ENCODE measurements around the gene PIGN.

The PIGN gene, protein sequence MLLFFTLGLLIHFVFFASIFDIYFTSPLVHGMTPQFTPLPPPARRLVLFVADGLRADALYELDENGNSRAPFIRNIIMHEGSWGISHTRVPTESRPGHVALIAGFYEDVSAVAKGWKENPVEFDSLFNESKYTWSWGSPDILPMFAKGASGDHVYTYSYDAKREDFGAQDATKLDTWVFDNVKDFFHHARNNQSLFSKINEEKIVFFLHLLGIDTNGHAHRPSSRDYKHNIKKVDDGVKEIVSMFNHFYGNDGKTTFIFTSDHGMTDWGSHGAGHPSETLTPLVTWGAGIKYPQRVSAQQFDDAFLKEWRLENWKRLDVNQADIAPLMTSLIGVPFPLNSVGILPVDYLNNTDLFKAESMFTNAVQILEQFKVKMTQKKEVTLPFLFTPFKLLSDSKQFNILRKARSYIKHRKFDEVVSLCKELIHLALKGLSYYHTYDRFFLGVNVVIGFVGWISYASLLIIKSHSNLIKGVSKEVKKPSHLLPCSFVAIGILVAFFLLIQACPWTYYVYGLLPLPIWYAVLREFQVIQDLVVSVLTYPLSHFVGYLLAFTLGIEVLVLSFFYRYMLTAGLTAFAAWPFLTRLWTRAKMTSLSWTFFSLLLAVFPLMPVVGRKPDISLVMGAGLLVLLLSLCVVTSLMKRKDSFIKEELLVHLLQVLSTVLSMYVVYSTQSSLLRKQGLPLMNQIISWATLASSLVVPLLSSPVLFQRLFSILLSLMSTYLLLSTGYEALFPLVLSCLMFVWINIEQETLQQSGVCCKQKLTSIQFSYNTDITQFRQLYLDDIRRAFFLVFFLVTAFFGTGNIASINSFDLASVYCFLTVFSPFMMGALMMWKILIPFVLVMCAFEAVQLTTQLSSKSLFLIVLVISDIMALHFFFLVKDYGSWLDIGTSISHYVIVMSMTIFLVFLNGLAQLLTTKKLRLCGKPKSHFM

DNA sequence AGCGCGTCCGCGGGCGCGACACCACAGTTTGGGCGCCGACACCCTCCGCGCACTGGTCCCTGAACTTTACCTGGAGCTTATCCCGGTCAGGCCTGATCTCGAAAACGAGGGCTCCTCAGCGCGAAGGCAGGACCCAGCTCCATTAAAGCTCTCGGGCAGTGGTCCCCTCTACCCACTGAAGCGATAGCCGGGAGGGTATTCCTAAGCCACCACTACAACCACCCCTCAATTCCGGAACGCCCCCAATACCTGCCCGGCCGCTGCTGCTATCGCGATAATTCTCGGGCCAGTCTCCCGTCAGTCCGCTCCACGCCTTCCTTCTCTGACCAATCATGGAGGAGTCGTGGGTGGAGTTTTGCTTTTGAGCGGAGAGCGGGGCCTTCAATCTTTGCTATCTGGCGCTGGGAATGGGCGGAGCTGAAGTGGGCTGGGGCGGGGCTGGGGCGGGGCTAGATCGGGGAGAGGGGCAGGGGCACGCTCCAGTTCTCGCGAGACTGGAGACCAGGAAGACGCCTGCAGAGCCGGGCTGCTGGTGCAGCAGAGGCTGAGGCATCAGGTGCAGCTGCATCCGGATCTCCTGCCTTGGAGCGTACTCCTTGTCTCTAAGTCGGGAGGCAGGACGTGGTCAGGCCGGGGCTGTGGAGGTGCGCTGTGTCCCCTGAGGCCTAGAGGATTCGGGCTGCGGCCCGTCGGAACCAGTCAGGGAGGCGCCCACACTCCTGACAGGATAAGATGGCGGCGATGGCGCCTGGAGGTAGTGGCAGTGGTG is at the start of gene PIGN, which contains the start of gene RELCH:
PIGN (minus strand) TSS at position 283 of the 769 bp plus-strand sequence. CDS start 25,703 bp downstream, outside the sequence.
RELCH (plus strand) TSS at position 482 of the 769 bp plus-strand sequence; CDS start at position 733, 251 bp downstream.
- DNase-seq (ENCODE audit: low read depth in 3 of 3) = peak; percentile 86 to 94 (median 92)

DNA sequence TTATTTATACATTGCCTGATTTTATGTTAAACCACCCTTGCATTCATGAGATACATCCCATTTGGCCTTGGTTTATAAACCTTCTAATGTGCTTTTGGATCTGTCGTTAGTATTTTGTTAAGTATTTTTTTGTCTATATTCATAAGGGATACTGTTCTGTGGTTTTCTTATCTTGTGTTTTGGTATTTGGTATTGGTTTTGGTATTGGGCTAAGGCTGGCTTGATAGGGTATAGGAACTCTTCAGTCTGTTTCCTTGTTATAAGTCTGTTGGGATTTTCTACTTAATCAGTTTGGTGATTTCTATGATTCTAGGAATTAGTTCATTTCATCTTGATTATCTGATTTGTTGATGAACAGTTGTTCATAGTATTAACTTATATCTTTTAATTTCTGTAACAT is 49.4 kb upstream of the PIGN start:
- no peak for DNase-seq (ENCODE audit: low read depth in 3 of 3)

DNA sequence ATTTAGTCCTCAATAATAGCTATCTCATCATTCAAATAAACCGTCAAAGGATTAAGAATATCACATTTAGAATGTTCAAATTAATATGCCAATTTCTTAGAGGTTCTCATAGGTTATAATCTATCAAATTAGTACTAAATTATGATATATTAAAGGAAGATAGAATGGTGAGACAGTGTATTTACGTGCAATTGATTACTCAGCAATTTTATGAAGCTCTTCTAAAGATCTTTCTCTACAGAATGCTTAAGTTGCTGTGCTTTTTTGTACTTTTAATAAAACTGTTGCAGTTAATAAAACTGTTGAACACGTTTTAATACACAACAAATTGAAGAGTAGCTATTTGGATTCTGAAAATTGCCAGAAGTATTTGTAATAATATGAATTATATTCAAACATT is 39.2 kb upstream of the PIGN start:
- DNase-seq (ENCODE audit: low read depth in 3 of 3) = no peak

DNA sequence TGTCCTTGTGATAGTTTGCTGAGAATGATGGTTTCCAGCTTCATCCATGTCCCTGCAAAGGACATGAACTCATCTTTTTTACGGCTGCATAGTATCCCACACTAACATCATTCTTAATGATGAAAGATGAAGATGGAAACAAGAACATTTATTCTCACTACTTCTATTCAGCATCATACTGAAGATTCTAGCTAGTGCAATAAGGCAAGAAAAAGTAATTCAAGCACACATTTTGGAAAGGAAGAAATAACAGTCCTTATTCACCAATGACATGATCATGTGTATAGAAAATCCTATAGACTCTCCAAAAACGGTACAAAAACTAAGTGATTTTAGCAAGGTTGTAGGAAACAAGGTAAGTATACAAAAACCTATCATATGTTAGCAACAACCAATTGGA is 37.4 kb upstream of the PIGN start:
- DNase-seq (ENCODE audit: low read depth in 3 of 3) = no peak

DNA sequence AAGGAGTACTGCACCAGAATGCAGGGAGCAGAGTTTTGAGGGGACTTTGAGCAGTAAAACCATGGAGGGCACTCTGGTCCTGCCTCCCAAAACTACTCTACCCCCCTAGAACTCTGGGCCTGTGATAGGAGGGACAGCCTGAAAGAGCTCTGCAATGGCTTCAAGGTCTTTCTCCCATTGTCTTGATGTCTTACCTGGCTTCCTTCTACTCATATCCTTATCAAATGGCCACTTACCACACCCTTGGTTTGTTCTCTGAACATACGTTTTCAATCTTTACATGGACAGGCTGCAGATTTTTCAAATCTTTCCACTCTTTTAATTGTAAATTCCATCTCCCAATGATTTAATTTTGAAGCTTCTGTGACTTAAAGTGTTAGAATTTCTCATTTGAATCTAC is 27.9 kb upstream of the PIGN start:
- no peak for DNase-seq (ENCODE audit: low read depth in 3 of 3)

DNA sequence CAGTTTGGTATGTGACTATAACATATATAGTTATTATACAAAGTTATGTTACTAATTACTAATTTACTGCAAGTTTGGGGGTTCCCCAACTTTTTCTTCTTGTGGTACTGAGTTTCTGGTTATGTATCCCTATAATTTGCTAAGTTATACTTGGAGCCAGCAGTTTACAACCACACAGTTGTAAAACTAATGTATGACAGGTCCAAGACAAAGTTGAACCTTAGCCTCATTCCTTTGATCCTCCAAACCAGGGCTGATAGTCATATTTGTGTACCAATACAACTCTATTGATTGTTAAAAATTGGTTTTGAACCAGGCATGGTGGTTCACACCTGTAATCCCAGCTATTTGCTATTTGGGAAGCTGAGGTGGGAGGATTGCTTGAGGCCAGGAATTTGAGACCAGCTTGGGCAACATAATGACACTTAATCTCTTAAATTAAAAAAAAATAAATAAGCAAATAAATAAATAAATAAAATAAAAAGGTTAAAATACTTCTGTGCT is 24.5 kb upstream of the PIGN start:
- no peak for DNase-seq (ENCODE audit: low read depth in 3 of 3)

DNA sequence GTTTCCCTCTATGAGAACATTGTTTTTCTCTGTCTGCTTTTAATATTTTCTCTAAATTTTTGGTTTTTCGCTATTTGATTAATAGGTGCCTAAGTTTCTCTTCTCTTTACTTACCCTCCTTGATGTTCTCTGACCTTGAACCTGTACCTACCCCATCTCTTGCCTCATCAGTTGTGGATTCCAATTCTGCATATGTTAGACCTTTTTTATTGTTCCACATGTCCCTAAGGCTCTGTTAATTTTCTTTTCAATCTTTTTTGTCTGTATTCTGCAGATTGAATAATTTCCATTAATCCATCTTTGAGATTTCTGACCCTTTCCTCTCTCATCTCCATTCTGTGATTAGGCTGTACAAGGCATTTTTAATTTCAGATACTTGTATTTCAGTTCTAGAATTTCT is 23.3 kb upstream of the PIGN start:
- DNase-seq (ENCODE audit: low read depth in 3 of 3) = no peak

DNA sequence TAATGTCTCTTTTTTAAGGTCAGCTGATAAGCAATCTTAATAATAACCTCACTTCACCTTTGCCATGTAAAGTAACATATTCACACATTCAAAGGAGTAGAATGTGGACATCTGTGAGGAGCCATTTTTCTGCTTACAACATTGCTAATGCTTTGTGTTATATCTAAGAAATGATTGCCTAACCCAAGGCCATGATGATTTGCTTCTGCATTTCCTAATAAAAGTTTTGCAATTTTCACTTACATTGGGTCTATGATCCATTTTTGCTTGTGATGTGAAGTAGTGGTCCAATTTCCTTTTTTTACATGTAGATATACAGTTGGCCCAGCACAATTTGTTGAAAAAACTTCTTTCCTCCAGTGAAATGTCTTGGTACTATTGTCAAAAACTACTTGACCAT is 22.2 kb upstream of the PIGN start:
- no peak for DNase-seq (ENCODE audit: low read depth in 3 of 3)

DNA sequence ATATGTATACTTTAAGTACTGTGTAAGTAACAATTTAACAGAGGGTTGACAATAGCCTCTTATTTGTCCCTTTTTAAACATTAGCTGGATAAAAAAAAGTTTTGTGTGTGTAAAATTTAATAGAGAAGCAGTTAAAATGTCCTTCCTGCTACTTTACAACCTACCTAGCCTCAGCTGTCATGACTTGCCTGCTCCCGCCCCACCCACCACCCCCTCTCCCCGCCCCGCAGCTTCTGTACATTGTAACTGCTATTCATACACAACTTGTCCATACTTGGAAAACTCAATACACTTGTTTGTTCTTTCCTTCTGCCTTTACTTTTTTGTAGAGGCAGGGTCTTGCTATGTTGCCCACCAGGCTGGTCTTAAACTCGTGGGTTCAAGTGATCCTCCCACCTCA is 19.7 kb upstream of the PIGN start:
- DNase-seq (ENCODE audit: low read depth in 3 of 3) = no peak

DNA sequence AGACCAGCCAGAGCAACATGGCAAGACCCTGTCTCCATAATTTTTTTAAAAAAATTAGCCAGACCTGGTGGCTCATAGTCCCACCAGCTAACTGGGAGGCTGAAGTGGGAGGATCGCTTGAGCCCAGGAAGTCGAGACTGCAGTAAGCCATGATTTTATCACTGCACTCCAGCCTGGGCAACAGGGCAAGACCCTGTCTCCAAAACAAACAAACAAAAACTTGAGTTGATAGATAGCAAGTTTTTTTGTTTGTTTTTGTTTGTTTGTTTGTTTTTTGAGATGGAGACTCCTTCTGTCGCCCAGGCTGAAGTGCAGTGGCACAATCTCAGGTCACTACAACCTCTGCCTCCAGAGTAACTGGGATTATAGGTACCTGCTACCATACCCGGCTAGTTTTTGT is 19.0 kb upstream of the PIGN start:
- DNase-seq (ENCODE audit: low read depth in 3 of 3) = no peak

DNA sequence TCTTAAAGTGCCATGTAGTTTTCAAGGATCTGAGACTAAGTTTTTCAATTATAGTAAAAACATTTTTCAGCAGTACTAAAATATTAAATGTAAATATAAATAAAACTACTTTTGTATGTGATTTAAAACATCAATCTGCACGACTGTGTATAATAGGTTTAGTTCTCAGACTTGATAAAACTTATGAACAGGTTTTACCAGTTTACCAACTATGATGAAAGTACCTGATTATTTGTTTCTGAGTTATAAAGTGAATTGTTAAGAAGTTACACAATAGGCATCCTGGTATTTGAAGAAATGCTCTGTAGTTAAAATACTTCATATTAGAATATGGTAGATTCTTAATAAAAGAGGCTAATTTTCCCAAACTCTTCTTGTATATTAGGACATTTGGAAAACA is 15.0 kb upstream of the PIGN start:
- DNase-seq (ENCODE audit: low read depth in 3 of 3) = no peak

DNA sequence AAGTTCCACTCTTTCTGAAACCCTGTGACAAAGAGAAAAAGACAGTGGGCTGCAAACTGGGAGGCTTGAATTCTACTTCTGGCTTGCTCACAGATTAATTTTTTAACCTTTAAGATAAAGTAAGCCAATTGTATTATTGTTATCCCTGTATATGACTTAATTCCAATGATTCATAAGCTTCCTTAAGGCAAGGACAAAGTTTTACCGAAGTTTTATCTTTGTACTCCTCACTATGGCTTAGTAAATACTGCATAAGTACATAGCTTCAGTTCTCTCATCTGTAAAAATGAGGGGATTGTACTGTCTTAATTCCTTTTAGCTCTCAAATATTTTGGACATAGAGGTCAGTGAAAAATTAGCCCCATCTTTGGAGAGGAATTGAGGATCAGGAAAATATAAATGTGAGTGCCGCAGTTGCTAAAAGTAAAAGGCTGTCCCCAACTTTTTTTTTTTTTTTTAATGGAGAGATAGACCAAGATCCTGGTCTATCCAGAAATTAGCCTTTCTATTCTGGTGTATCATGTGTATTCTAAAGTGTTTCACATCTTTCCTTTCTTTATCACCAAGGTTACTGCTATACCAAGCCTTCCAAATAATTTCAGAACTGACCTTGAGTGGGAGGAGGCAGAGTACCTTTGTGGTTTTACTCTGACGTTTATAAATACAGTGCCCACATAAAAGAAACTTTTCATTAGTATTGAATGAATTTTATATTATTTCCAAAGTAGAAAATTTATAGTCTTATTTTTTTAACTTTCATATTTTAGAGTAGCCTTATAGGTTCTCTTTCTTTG is 13.5 kb upstream of the PIGN start:
- DNase-seq (ENCODE audit: low read depth in 3 of 3) = no peak

DNA sequence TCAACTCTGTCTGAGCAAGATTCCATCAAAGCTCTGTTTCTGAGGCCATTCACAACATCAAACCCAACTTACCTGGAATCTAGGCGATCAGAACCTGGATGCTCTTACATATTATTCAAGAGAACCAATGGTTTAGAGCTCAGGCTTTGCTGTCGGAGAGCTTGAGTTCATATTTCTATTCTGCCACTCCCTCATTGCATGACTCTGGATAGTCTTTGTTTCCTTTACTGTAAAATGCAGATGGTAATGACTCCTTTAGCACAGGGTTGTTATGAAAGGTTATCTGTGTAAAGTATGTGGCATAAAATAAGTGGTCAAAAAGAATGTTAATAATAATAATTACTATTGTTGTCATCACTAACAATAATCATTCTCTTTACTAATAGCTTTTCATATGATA is 12.8 kb upstream of the PIGN start:
- no peak for DNase-seq (ENCODE audit: low read depth in 3 of 3)

DNA sequence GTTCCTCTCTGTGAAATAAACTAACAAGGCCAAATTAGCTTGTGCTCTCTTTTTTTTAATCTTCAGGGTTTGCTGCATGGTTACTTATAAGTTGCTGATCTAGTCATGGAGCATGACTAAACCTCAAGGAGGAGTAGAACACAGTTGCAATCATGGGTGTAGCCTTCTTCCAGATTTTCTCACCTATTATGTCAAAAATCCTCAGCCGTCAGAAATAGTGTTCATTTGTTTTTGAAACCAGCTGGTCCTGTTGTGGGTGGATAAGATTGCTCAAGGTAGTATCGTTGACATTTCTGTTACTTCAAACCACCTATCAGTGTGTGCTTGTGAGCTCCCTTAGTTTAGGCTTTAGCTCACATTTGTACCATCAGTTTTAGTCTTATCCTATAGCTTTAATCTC is 11.4 kb upstream of the PIGN start:
- no peak for DNase-seq (ENCODE audit: low read depth in 3 of 3)

DNA sequence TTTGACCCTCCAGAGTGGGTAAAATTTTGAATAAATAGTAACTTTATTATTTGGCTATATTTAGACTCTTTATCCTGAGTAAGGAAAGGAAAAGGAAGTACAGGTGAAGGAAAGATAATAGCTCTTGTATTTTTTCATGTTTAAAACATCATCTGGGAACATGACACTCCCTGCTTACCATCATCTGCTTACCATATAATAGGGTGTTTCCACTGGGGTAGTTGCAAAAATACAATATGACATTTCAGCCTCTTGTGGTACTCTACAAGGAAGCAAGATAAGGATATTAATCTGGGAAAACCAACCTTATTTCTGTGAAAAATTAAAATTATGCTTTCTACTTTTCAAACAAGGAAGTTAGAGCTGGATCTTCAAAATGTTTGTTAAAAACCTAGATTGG is 10.1 kb upstream of the PIGN start:
- no peak for DNase-seq (ENCODE audit: low read depth in 3 of 3)

DNA sequence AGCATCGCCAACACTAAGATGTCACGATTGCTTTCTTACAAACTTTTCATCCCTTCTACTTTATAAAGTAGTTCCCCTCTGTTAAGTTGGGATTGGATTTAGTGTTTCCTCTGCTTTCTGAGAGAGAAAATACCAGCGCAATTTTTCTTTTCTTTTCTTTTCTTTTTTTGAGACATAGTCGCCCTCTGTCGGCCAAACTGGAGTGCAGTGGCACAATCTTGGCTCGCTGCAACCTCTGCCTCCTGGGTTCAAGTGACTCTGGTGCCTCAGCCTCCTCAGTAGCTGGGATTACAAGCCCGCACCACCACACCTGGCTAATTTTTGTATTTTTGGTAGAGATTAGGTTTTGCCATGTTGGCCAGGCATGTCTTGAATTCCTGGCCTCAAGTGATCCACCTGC is 9.2 kb upstream of the PIGN start:
- no peak for DNase-seq (ENCODE audit: low read depth in 3 of 3)

DNA sequence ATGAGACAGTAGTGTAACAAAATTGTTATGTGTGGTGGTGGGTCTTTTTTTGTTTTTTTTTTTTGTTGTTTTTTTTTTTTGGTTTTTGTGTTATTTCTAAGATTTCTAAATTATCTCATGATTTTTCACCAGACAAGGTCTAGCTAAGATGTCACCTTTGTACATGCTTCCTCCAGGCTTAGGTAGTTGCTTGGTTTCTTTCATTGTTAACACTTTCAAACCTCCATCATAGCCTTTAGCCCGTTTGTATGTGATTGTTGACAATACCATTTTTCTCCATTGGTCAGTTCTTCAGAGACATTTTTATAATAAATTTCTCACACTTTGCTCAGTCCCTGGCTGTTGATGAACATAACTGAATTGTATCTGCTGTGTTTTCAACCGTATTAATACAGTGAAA is 2.4 kb upstream of the PIGN start:
- no peak for DNase-seq (ENCODE audit: low read depth in 3 of 3)

DNA sequence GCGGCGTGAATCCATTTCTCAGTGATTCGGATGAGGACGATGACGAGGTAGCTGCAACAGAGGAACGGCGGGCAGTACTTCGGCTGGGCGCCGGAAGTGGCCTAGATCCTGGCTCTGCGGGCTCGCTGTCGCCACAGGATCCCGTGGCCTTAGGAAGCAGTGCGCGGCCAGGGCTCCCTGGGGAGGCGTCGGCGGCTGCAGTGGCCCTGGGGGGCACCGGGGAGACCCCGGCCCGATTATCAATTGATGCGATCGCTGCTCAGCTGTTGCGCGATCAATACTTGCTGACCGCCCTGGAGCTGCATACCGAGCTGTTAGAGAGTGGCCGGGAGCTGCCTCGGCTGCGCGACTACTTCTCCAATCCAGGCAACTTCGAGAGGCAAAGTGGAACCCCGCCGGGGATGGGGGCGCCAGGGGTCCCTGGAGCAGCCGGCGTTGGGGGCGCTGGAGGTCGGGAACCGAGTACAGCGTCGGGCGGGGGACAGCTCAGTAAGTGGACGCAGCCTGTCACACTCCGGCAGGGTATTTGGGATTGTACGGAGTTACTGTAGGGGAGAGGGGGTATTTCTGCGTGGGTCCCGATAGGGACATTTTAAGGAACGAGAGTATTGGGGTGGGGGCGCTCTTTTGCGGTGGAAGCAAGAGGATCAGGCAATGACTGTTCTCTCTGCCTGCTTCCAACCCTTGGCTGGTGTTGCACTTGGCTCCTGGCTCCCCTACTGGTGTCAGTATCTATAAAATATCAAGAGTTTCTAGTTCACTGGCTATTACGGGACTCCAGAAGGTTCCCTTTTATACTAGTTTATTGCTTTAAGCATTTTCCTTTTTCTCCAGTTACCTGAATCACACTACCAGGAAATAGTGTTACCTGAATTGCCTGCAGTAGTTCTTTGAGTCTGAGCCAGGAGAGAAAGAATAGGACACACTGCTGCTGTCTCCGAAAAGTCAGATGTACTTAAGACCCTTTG is 971 bp upstream of the PIGN start:
- DNase-seq (ENCODE audit: low read depth in 3 of 3) = peak in 1 of 3 donors; percentile 11

DNA sequence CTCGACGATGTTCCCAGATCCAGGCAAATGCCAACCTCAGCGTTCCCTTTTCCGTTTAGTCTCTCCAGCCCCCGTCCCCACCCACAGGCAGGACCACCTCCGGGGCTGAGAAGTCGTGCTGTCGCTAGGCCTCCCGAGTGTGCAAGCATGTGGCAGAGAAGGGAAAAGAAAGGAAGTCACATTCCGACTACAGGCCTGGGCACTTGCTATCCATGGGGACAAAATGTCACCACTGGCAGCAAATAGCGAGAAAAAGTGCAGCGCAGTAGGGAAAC is 420 bp downstream of the PIGN start:
- DNase-seq (ENCODE audit: low read depth in 3 of 3) = no peak

DNA sequence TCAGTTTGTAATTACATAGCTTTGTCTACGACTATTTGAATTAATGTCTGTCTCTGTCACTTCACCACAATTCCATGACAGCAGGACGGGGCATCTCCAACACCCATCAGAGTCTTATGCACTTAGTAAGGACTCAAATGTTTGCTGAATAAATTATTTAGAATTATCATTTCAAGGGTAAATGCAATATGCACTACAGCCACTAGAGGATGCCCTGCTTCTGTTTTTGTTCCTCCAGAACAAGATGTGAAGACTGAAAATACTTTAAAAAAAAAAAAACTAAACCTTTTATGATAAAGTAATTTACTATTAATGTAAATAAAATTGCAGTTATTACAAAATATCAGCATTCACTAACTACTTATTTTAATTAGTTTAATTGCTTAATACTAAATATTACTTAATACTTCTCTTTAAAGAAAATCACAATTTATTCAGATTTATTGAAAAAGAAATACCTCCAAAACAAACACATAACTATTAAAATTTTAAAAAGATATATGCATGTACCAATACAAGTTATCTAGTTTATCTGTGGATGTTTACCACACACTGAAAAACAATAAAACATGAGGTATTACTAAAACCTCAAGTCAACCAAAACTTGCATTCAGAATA is 3.2 kb downstream of the PIGN start:
- DNase-seq (ENCODE audit: low read depth in 3 of 3) = peak in 1 of 3 donors; percentile 28

All from stimulated activated CD4-positive, alpha-beta T cell treated with anti-CD3 and anti-CD28 coated beads, TNF-alpha, amount 100 ng/mL, for 48 hours (primary cell).